Mesothelial cell of epicardium (in vitro differentiated cells): ENCODE results near the gene HLA-E. TPM values are rescaled to one million over a fixed set of nuclear protein-coding genes. Genes with fewer than 3 reads are reported as not detected.
"Not testable (repeated sequence)": the region's sequence is repeated elsewhere in the genome, so short reads cannot be mapped to it uniquely, and the experiment has no call there.

ENCODE experiments used
- DNase-seq, 2 experiments: peaks; one replicate each; pipeline ENCODE4 v3.0.0; 2021; ENCODE audit warnings: low spot score in 2 of 2; ENCODE audit not compliant: unreplicated experiment in 2 of 2
- H3K27ac Mint-ChIP-seq: 2 replicates; pipeline ENCODE4 v1.8.0; 2021; ENCODE audit warnings: mixed read lengths
- H3K27me3 Mint-ChIP-seq: 2 replicates; pipeline ENCODE4 v1.8.0; 2021; ENCODE audit warnings: low read depth, mixed read lengths
- H3K36me3 Mint-ChIP-seq: 2 replicates; pipeline ENCODE4 v1.8.0; 2021; ENCODE audit warnings: mixed read lengths
- H3K4me1 Mint-ChIP-seq: 2 replicates; pipeline ENCODE4 v1.8.0; 2021; ENCODE audit warnings: mixed read lengths
- H3K4me3 Mint-ChIP-seq: 2 replicates; pipeline ENCODE4 v1.8.0; 2021; ENCODE audit warnings: mild to moderate bottlenecking, moderate library complexity, mixed read lengths
- H3K9me3 Mint-ChIP-seq: 2 replicates; pipeline ENCODE4 v1.8.0; 2021; ENCODE audit warnings: mixed read lengths
- total RNA-seq: library from RNA; stranded (reverse); gene quantifications from 3 replicates; pipeline ENCODE4 v1.2.1, GENCODE V29; 2021
- TF ChIP-seq, protein P1 (sequence below): fragments of 200-600 bp; sonication (generic); IDR thresholded peaks from one replicate; pipeline ENCODE4 v1.5.0; 2021; ENCODE audit warnings: antibody characterized with exemption; ENCODE audit not compliant: unreplicated experiment

Gene HLA-E
- total RNA-seq, 1 donor from 2014 or later: 59.5 TPM

DNA sequence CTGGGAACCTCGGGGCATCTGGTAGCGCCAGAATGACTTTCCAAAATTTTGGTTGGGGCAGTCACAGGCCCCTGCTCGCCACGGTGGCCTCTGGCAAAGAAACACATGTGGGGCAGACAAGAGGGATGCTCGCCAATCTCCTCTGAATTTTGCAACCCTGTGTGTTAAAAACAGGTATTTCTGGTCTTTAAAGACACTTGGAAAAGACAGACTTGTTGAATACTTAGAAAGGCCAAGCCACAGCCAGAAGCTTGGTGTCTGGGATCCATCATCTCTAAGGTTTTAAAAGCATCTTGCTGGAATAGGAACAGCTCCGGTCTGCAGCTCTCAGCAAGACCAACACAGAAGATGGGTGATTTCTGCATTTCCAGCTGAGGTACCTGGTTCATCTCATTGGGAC lies 31.2 kb downstream of the HLA-E start:
- Mint-ChIP-seq H3K27ac (no peak overlapping the region), H3K36me3 (no peaks in the 10 kb centered on the region), H3K9me3 (peaks cover 9% of the 10 kb centered on the region), H3K27me3 (peaks cover 40% of the 10 kb centered on the region), H3K4me1 (peaks cover 4% of the 10 kb centered on the region), H3K4me3 (no peak overlapping the region)
- no peak for DNase-seq
- TF ChIP-seq, protein P1, sequence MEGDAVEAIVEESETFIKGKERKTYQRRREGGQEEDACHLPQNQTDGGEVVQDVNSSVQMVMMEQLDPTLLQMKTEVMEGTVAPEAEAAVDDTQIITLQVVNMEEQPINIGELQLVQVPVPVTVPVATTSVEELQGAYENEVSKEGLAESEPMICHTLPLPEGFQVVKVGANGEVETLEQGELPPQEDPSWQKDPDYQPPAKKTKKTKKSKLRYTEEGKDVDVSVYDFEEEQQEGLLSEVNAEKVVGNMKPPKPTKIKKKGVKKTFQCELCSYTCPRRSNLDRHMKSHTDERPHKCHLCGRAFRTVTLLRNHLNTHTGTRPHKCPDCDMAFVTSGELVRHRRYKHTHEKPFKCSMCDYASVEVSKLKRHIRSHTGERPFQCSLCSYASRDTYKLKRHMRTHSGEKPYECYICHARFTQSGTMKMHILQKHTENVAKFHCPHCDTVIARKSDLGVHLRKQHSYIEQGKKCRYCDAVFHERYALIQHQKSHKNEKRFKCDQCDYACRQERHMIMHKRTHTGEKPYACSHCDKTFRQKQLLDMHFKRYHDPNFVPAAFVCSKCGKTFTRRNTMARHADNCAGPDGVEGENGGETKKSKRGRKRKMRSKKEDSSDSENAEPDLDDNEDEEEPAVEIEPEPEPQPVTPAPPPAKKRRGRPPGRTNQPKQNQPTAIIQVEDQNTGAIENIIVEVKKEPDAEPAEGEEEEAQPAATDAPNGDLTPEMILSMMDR: no peak

DNA sequence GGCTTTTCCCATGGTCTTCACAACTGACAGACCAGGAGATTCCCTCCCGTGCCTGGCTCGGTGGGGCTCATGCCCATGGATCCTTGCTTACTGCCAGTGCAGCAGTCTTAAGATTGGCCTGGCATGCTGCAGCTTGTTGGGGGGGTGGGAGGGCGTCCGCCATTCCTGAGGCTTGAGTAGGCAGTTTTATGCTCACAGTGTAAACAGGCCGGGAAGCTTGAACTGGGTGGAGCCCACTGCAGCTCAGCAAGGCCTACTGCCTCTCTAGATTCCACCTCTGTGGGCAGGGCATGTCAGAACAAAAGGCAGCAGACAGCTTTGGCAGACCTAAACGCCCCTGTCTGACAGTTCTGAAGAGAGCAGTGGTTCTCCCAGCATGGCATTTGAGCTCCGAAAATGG lies 31.8 kb downstream of the HLA-E start:
- not testable (repeated sequence) for H3K9me3 Mint-ChIP-seq, DNase-seq, H3K36me3 Mint-ChIP-seq, H3K4me1 Mint-ChIP-seq, H3K27ac Mint-ChIP-seq, H3K4me3 Mint-ChIP-seq
- peaks cover 40% of the 10 kb centered on the region for H3K27me3 Mint-ChIP-seq

DNA sequence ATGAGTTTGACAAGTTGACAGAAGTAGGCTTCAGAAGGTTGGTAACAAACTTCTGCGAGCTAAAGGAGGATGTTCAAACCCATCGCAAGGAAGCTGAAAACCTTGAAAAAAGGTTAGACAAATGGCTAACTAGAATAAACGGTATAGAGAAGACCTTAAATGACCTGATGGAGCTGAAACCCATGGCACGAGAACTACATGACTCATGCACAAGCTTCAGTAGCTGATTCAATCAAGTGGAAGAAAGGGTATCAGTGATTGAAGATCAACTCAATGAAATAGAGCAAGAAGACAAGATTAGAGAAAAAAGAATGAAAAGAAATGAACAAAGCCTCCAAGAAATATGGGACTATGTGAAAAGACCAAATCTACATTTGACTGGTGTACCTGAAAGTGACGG lies 32.6 kb downstream of the HLA-E start:
- not testable (repeated sequence) for H3K9me3 Mint-ChIP-seq, H3K36me3 Mint-ChIP-seq, H3K4me3 Mint-ChIP-seq, H3K4me1 Mint-ChIP-seq, DNase-seq, H3K27ac Mint-ChIP-seq
- peaks cover 40% of the 10 kb centered on the region for H3K27me3 Mint-ChIP-seq

DNA sequence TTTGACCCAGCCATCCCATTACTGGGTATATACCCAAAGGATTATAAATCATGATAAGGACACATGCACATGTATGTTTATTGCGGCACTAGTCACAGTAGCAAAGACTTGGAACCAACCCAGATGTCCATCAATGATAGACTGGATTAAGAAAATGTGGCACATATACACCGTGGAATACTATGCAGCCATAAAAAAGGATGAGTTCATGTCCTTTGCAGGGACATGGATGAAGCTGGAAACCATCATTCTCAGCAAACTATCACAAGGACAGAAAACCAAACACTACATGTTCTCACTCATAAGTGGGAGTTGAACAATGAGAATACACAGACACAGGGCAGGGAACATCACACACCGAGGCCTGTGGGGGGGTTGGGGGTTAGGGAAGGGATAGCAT lies 37.1 kb downstream of the HLA-E start:
- not testable (repeated sequence) for H3K27ac Mint-ChIP-seq, H3K4me1 Mint-ChIP-seq, H3K36me3 Mint-ChIP-seq, H3K4me3 Mint-ChIP-seq, H3K9me3 Mint-ChIP-seq, DNase-seq
- peaks cover 41% of the 10 kb centered on the region for H3K27me3 Mint-ChIP-seq

DNA sequence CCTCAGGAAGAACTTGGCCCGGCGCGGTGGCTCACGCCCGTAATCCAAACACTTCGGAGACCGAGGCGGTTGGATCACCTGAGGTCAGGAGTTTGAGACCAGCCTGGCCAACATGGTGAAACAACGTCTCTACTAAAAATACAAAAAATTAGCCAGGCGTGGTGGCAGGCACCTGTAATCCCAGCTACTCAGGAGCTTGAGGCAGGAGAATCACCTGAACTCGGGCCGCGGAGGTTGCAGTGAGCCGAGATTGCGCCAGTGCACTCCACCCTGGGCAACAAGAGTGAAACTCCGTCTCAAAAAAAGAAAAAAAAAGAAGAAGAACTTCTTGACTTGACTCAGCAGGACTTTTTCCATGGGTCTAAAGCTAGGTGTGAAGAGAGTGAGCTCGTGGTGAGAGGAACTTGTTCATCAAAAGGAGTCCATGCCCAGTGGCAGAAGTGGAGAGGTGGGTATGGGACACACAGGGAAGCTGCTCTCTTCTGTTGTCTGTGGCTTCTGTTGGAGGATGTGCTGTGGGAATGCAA lies 40.1 kb downstream of the HLA-E start:
- not testable (repeated sequence) for DNase-seq, H3K9me3 Mint-ChIP-seq, H3K27ac Mint-ChIP-seq, H3K4me3 Mint-ChIP-seq, H3K4me1 Mint-ChIP-seq, H3K36me3 Mint-ChIP-seq
- peaks cover 13% of the 10 kb centered on the region for H3K27me3 Mint-ChIP-seq

DNA sequence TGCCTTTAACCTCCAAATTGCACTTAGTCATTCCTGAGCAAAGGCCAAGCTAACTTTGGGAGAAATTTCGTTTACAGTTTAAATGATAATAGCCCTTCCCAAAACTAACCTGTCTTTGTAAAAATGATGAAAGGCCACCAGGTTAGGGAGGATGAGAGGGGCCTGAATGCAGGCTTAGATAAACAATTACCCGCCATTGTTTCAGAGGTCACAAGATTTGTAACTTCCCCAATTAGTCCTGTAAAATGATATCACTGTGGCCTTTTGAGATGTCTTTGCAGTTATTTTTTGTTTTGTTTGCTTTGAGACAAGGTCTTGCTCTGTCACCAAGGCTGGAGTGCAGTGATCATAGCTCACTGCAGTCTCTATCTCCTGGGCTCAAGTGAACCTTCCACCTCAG lies 40.7 kb downstream of the HLA-E start:
- no peak overlapping the region for H3K27ac Mint-ChIP-seq
- H3K4me1 Mint-ChIP-seq: no peaks in the 10 kb centered on the region
- peaks cover 5% of the 10 kb centered on the region for H3K9me3 Mint-ChIP-seq
- peaks cover 7% of the 10 kb centered on the region for H3K27me3 Mint-ChIP-seq
- TF ChIP-seq, protein P1: no peak
- no peak for DNase-seq
- H3K36me3 Mint-ChIP-seq: no peaks in the 10 kb centered on the region
- H3K4me3 Mint-ChIP-seq: no peak overlapping the region

DNA sequence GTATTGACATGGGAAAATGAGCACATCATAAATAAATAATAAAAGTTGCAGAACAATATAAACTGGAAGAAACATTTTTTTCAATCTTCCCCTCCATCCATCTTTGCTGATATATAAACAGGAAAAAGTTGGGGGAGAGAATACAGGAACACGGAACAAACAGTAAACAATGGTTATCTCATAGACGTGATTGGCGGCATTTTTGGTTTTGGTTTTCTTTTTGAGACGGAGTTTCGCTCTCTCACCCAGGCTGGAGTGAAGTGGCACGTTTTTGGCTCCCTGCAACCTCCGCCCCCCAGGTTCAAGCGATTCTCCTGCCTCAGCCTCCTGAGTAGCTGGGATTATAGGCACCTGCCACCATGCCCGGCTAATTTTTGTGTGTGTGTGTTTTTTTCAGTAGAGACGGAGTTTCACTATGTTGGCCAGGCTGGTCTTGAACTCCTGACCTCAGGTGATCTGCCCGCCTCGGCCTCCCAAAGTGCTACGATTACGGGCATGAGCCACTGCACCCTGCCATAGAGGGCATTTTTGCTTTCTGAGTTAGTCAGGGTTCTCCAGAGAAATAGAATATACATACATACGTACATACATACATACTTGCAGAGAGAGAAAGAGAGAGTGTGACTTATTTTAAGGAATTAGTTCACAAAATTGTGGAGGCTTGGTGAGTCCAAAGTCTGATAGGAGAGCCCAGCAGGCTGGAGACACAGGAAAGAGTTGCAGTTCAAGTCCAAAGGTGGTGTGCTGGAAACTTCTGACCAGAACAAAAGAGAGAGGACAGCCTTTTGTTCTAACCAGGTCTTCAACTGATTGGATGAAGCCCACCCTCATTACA lies 44.4 kb downstream of the HLA-E start:
- TF ChIP-seq, protein P1: no peak
- no peak for DNase-seq
- H3K4me1 Mint-ChIP-seq: no peaks in the 10 kb centered on the region
- peaks cover 3% of the 10 kb centered on the region for H3K27me3 Mint-ChIP-seq
- no peaks in the 10 kb centered on the region for H3K9me3 Mint-ChIP-seq
- no peak overlapping the region for H3K4me3 Mint-ChIP-seq
- no peak overlapping the region for H3K27ac Mint-ChIP-seq
- no peaks in the 10 kb centered on the region for H3K36me3 Mint-ChIP-seq
